Glomerular endothelial cell (primary cell): ENCODE measurements around the gene RPL10A. TPM values are rescaled to one million over a fixed set of nuclear protein-coding genes. Genes with fewer than 3 reads are reported as not detected.

Experiments used
- DNase-seq: peaks from one replicate; pipeline ENCODE4 v3.0.0-alpha.2; 2011; ENCODE audit warnings: low read depth, low spot score; ENCODE audit errors: extremely low read depth
- total RNA-seq: library from RNA; depleted of rRNA; stranded (reverse); fragments of >200 nt; gene quantifications from 2 replicates; pipeline ENCODE4 v1.2.3, GENCODE V29; 2015

RPL10A gene
- total RNA-seq, 1 donor from 2014 or later, result 885 TPM

GRCh38 chr6:35445691-35446090, 22.5 kb upstream of the RPL10A start:
- DNase-seq, result no peak

- no peak for DNase-seq
These were observed 20.0 kb upstream of the RPL10A start for GRCh38 chr6:35448191-35448590.

DNA sequence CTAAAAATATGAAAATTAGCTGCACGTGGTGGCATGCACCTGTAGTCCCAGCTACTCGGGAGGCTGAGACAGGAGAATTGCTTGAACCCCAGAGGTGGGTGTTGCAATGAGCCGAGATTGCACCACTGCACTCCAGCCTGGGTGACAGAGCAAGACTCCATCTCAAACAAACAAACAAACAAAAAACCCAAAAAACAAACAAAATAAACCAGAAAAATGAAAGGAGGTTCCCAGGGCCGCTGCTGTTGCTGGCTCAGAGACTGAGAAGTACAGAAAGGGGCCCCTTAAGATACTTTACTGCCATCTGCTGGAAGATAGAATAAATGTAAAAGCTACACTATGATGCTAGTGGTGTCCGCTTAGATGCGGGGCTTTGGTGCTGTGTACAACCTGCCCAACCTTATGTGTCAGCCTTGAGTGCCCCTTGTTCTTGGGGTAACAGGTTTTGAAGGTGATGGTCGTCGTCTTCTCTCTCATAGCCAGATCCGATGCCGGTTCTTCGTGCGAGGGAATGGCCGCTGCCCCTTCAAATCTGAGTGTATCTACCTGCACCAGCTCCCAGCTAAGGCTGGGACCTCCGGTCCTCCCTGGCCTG, 18.8 kb upstream of the RPL10A start:
- no peak for DNase-seq

DNA sequence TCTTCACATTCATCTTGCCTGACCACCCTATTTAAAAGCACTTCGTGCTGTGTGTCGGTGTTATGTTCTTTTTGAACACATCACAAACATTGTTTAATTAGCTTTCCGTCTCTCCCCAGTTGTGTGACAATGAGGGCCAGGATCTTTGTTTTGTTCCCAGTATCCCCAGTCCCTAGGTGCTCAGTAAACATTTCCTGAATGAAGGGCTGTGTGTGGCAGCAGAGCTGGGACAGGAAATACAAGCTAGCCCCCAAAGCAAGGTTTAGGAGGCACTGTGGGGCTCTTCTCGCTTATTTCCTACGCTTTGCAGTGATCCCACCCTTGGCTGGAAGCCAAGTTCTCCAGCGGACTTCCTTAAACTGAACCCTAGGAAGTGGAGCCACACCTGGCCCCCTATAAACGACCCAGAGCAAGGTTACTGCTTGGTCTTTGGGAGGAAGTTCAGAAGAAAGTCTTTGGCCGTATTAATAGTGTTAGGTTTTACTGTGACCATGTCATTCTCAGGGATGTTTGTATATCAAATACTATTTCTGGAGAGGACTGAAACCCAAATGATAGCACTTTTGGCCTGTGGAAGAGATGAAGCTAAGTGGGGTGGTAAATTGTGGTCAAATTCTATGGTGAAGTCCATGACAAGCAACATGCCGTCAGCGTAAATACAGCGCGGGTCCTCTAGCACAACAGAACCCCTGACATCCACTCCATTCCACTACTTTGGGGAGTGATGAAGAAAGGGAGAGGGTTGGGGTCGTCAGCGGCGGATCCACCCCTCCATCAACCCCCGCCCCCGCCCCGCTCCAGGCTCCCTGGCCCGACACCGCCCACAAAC, 16.6 kb upstream of the RPL10A start:
- no peak for DNase-seq

DNA sequence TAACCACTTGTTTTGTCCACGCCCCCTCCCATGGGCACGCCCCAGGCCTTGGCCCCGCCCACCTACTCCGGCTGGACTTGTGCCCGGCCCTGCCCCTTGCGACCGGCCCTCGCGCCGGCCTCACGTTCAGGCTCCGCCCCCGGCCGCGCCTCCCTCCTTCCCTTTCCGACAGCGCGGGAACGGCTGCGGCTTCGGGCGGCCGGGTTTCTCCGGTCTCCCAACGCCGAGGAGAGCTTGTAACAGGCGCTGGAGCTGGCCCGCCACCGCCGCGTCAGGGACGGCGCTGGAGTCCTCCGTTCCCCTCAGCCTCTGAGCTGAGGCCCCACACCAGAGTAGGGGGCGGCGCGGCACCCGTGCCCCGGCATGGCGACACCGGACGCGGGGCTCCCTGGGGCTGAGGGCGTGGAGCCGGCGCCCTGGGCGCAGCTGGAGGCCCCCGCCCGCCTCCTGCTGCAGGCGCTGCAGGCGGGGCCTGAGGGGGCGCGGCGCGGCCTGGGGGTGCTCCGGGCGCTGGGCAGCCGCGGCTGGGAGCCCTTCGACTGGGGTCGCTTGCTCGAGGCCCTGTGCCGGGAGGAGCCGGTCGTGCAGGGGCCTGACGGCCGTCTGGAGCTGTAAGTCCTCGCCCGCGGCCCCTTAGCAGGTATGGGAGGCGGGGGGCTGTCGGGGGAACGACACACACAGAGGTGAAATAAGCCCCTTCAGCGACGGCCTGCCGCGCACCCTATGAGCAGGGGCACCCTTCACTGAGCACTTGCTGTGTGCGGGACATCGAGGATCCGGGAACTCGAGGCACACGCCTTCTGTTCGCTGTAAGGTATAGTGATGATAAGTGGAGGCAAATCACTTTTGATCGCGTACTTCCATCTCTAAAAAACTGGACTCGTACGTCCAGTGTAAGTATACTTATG, 15.8 kb upstream of the RPL10A start, which contains the start of gene FANCE:
FANCE (plus strand) TSS at position 156 of the 908 bp plus-strand sequence; CDS start at position 364, 208 bp downstream.
- no peak for DNase-seq

- DNase-seq, result no peak
These were observed 15.0 kb upstream of the RPL10A start for GRCh38 chr6:35453236-35453635.

DNA sequence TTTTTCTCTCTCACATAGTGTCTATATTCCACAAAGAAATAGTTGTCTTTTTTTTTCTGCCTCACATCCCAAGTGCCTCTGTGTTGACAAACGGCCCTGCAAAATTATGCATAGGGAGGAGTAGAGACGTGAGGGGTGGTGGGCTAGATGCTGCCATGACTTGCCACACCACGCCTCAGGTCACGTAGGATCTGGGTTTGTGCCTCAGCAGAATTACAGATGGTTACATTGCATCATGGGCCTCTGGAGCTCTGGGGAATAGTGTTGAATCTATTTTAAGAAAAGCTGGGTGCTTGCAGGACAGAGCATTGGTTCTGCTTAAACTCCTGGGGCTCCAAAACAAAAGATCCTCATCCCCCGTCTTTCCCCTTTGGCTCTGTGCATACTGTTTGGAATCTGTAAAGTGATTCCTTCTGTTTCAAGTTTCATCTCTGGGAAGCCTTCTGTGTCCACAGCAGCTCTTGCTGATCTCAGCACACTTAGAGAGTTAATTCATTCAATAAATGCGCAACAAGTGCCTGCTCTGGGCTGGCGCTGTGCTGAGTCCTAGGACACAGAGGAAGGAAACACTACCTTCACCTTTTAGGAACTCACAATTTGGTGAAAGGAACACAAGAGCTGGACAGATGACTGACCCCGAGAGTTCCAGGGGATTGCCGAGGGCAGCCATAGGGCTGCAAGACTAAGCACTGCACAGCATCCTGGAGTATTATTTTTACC, 13.7 kb upstream of the RPL10A start:
- no peak for DNase-seq

GRCh38 chr6:35457907-35458306, 10.3 kb upstream of the RPL10A start:
- DNase-seq, result no peak

GRCh38 chr6:35461270-35461669, 6.9 kb upstream of the RPL10A start:
- no peak for DNase-seq

DNA sequence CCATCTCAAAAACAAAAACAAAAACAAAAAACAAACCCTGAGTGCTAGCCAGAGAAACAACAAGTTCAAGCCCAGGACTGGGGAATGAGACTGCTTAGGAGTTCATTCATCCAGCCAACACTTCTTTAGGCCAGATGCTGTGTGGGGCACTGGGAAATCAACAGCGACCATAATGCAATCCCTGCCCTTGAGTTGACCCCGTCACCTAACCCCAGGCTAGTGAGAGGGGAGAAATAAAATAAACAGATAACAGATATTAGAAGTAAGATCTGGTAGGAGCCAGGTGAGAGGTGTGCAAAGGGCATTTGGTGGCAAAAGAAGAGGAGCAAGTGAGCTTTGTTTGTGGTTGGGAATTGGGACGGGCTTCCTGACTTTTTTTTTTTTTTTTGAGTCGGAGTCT, 4.9 kb upstream of the RPL10A start:
- DNase-seq, result no peak

DNA sequence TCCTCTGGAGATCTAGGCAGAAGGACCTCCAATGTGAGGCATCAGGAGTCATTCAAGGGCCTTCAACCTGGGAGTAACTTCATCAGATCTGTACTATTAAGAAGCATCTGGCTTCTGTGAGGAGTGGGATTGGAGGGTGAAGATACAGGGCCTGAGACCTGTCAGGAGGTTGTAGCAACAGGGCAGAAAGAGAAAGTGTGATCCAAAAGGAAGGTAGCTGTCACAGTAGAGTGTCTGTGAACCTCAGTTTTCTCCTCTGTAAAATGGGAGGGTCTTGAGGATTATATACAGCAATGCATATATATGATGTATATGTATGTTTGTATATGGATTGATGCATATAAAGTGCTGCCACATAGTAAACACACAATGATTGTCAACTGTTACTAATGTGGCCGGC, 2.6 kb upstream of the RPL10A start:
- no peak for DNase-seq

DNA sequence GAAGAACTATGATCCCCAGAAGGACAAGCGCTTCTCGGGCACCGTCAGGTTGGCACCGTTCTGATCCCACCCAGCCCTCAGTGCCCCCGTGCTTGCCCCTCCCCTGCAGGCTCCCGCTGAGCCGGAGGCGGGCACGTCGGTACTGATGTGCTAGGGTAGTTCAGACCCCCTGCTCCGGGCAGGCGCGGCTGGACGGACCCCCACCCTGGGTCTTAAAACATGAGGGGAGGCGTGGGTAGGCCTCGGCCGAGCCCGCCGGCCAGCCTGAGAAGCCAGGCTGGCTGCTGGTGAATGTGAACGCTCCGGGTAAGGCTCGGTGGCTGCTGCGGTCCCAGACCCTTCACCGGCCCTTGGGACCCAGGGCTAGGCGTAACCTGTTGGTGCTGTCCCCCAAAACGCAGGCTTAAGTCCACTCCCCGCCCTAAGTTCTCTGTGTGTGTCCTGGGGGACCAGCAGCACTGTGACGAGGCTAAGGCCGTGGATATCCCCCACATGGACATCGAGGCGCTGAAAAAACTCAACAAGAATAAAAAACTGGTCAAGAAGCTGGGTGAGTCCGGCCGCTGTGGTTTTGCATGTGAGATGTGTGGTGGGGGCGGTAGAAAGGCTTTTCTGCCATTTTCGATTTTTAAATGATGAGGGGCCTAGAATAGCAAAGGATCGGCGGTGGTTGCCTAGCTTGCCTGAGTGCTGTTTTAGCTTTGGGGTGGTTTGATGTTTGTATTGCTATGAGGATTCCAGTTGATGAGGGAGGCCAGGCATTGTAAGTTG, 964 bp downstream of the RPL10A start:
- DNase-seq, result no peak

- no peak for DNase-seq
These were observed 1.8 kb downstream of the RPL10A start for GRCh38 chr6:35469751-35470662.

DNA sequence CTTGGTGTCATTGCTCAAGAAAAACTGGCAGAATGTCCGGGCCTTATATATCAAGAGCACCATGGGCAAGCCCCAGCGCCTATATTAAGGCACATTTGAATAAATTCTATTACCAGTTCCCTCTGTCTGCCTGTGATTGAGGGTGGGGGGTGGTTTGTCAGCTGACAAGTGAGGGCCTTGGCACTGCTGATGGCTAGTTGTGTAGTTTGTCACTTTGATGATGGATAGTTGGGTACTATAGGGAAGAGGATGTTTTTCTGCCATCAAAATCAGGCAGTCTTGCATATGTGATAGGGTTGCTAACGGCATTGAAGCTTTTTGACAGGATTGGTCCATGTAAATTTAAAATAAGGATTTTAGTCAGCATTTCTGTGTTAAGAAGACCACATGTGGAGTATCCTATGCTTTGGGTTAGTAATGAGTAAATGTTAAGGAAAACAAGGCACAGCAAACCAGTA, 2.5 kb downstream of the RPL10A start:
- DNase-seq, result no peak

DNA sequence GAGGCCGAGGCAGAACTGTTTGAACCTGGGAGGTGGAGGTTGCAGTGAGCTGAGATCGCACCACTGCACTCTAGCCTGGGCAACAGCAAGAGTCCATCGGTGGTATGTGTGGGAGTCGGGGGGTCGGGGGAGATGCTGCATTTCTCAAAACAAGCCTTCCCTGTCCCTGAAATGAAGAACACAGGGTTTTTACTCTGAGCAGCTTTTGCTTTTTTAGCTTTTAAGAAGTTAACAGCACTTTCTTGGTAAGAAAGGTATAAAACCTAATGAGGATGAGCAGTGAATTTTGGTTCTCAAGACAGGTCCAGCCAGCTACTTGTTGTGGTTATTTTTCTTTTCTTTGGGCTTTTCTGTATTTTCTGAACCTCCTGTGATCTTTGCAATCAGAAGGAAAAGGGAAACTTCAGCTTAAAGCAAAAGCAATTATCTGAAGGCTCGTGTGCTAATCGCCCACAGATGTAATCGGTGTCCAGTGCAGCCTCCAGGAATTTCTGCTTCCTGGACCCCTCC, 3.7 kb downstream of the RPL10A start:
- no peak for DNase-seq

DNA sequence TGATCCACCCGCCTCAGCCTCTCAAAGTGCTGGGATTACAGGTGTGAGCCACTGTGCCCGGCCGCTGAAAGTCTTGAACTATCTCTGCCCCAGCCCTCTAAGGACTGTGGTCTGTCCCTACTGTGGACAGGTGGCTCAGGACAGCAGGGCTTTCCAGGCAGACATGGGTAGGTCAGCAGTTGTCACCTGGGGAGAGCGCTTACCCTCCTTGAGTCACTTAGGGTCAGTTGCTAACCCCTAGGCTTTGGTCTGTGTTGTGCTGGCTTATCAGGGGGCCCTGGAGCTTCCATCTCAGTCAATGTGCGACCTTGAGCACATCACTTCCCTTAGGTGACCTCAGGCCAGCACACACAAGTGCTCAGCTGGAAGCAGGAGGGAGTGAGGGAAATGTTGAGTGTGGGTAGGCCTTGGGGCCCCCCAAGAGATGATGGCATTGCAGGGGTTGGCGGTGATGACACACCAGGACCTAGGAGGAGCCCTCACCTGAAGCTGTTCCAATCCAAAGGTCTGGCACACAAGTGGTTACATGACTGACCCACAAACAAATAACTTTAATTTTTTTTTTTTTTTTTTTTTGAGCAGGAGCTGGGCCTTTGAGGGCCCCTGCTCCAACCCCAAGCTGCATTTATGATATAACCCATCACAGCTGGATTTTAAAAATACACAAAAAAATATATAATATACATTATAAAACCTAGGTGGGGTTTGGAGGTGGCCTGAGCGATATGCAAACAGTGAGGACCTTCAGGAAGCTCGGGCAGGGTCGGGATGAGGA, 5.1 kb downstream of the RPL10A start:
- no peak for DNase-seq

- DNase-seq, result no peak
These were observed 5.6 kb downstream of the RPL10A start for GRCh38 chr6:35473850-35474130.
